ENCODE results near the gene TRAK1. TPM values are rescaled to one million over a fixed set of nuclear protein-coding genes. Genes with fewer than 3 reads are reported as not detected.

TRAK1 gene
- total and polyA plus RNA-seq, 5 donors: 91.7 to 249 (median 223) TPM

DNA sequence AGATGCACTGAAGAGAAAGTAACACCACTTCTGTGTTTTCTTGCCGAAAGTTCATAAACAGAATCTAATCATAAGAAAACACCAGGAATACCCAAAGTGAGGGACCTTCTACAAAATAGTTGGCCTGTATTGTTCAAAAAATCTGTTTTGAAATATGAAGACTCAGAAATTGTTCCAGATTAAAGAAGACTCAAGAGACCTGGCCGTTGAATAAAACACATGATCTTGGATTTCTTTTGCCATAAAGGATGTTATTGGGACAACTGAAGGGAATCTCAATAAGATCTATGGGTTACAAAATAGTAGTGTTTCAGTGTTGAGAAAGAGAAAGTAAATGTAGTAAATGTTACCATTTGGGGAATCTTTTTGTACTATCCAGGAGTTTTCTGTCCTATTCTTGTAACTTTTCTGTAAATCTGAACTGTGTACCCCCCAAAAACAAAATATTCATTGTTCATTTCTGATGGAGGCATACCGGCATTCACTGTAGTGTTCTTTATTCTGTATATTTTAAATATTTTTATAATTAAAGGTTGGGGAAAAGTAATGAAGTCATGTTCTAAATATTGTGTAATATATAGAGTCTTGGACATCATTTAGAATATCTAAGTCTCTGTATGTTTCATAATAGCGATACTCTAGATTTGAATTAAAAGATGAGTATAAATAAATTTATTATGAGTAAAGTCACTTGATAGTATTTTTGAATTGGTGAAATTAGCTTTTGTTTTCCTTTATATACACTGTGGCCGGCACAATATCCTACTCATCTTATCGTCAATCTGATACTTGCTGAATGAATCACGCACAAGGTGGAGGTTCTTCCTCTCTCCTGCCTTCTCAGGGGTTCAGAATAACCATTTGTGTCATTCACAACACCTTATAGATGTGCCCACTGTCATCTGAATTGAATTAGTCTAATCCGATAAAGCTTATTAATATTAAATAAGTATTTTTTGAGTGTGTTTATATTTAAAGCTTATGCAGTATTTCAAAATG is 66.7 kb downstream of the TRAK1 start:
- H3K4me3 ChIP-seq (ENCODE audit: low read length): no peak overlapping the region
- intact Hi-C loops (cut with DNase I): no loop called here
- H3K27me3 ChIP-seq (ENCODE audit: control insufficient read depth, insufficient read depth): no peaks in the 10 kb centered on the region
- no peak overlapping the region for H3K27ac ChIP-seq (ENCODE audit: low read length)
- H3K4me1 ChIP-seq (ENCODE audit: control insufficient read depth, insufficient read depth, low read length): peaks cover 14% of the 10 kb centered on the region
- WGBS: 73% methylated on average over 8 of the region's 8 CpGs
- ATAC-seq (no peak), DNase-seq (no peak)
- H3K9me3 ChIP-seq (ENCODE audit: control insufficient read depth, low read length): no peaks in the 10 kb centered on the region

DNA sequence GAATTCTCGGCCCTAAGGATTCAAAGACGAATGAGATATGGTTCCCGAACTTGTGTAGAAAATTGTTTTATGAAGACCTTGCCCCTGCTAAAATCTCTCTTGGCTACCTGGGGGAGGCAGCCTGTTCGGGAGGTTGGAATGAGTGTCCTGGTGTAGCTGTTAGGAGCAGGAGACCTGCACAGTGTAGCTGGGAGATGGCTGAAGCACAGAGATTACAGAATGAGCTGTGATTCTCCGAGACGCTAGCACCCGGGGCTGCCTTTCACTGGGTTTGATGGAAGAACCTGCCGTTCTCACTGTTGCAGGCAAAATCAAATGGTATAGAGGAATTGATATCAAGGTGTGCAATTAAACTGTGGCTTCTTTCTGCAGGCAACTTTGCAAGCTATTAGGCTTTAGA is 68.0 kb downstream of the TRAK1 start:
- Histone ChIP-seq H3K4me1 (ENCODE audit: control insufficient read depth, insufficient read depth, low read length) (peaks cover 14% of the 10 kb centered on the region), H3K27me3 (ENCODE audit: control insufficient read depth, insufficient read depth) (no peaks in the 10 kb centered on the region), H3K4me3 (ENCODE audit: low read length) (no peak overlapping the region), H3K9me3 (ENCODE audit: control insufficient read depth, low read length) (no peaks in the 10 kb centered on the region), H3K27ac (ENCODE audit: low read length) (no peak overlapping the region)
- ATAC-seq (no peak), DNase-seq (no peak)
- intact Hi-C loops (cut with DNase I): no loop called here
- WGBS: 75% methylated on average over 8 of the region's 8 CpGs

DNA sequence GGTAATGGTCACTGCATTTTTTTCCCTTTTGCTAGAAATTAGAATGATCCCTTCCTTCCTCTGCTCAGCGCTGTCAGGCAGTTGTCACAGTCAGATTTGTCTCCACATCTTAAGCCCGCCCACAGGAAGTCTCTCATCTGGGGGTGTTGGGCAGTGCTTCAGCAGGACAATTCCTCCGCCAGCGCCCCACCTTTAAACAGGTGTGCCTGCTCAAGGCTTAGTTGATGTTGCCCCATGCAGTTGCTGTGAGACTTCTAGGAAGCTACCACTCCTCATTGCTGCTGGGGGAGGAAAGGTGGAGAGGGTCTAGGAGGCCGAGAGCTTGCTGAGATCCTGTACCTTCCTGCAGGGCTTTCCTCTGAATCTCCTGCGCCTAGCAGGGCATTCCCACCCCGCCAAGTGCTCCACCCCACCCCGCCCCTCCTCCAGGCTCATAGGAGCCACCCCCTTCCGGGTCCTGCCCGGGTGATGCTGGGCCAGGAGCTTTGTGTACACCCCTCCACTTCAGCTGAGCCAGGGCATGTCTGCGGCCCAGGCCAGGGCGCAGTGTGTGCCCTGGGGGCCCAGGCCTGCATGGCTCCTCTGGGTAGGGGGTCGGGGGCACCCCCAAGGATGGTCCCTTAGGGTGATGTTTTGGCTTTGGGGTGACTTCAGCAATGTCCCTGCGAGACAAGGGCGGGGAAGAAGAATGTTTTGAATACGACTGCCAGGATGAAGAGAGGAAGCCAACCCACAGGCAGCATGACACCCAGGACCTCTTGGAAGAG is 68.7 kb downstream of the TRAK1 start:
- intact Hi-C loops (cut with DNase I): loop anchor here in 1 of 4 donors (10.0 kb wide), 1 partner anchor 45 kb away; no protein-coding TSS in a partner anchor
- no peaks in the 10 kb centered on the region for H3K27me3 ChIP-seq (ENCODE audit: control insufficient read depth, insufficient read depth)
- ATAC-seq: peak; percentile 88 to 90
- peaks cover 17% of the 10 kb centered on the region for H3K4me1 ChIP-seq (ENCODE audit: control insufficient read depth, insufficient read depth, low read length)
- no peaks in the 10 kb centered on the region for H3K9me3 ChIP-seq (ENCODE audit: control insufficient read depth, low read length)
- H3K4me3 ChIP-seq (ENCODE audit: low read length): peak overlapping the region; percentile 29
- peak; percentile 50 to 78 (median 77) for DNase-seq
- 21% methylated on average over 16 of the region's 16 CpGs for WGBS
- no peak overlapping the region for H3K27ac ChIP-seq (ENCODE audit: low read length)

DNA sequence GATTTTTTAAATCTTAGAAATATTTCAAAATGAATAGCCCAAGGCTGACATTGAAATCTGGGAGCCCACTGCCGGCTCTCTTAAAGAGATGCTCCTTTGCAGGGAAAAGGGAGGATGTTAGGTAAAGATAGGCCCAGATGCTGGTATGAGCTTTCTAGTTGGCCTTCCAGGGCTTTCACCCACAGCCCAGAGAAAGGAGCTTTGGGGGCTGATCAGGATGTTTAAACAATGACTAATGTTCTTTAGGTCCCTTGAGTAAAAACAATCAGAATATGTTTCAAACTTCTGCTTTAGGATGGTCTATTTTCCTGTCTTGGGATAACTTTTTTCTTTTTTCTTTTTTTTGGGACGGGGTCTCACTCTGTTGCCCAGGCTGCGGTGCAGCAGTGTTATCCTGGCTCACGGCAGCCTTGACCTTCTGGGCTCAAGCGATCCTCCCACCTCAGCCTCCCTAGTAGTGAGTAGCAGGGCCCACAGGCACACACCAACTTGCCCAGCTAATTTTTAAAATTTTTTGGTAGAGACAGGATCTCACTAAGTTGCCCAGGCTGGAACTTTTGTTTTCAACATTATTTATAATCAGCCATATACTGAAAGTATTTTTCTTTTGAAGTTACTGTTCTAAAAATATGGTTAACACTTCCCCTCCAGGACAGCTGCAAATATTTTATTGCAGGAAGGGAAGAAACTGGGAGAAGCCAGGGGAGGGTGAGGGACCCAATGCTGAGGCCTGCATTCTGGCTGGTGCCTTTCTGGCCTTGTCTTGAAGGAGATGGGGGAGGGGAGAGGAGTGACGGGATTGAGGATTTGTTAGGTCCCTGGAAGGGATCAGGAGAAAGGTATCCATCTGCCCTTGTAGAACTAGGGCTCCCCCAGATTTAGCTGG is 70.1 kb downstream of the TRAK1 start:
- 74% methylated on average over 6 of the region's 6 CpGs for WGBS

DNA sequence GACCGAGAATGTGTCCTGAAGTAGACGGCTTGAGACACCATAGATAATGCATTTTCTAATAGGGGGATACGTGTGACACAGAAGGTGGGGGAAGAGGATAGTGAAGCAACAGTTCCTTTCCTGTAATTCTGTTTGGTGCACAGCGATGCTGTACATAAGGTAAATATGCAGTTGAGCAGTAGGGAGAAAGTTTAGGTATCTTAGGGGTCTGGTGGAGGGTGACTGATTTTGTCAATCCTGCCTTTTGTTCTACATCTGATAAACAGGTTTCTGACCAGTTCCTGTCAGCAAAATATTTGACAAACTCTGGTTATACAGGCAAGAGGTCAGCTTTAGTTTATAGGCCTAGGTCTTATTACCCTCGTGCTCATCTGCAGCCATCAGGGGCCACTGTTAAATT is 71.3 kb downstream of the TRAK1 start:
- peaks cover 32% of the 10 kb centered on the region for H3K4me1 ChIP-seq (ENCODE audit: control insufficient read depth, insufficient read depth, low read length)
- 81% methylated on average over 5 of the region's 5 CpGs for WGBS
- ATAC-seq: no peak

More for the DNA sequence above, 70.1 kb downstream of the TRAK1 start:
- H3K4me1 ChIP-seq (ENCODE audit: control insufficient read depth, insufficient read depth, low read length): peaks cover 27% of the 10 kb centered on the region
- intact Hi-C loops (cut with DNase I): loop anchor here in 1 of 4 donors (10.0 kb wide), 1 partner anchor 46 kb away; no protein-coding TSS in a partner anchor
- ATAC-seq: no peak
- no peaks in the 10 kb centered on the region for H3K9me3 ChIP-seq (ENCODE audit: control insufficient read depth, low read length)
- H3K27me3 ChIP-seq (ENCODE audit: control insufficient read depth, insufficient read depth): no peaks in the 10 kb centered on the region
- H3K4me3 ChIP-seq (ENCODE audit: low read length): no peak overlapping the region
- no peak for DNase-seq
- no peak overlapping the region for H3K27ac ChIP-seq (ENCODE audit: low read length)

DNA sequence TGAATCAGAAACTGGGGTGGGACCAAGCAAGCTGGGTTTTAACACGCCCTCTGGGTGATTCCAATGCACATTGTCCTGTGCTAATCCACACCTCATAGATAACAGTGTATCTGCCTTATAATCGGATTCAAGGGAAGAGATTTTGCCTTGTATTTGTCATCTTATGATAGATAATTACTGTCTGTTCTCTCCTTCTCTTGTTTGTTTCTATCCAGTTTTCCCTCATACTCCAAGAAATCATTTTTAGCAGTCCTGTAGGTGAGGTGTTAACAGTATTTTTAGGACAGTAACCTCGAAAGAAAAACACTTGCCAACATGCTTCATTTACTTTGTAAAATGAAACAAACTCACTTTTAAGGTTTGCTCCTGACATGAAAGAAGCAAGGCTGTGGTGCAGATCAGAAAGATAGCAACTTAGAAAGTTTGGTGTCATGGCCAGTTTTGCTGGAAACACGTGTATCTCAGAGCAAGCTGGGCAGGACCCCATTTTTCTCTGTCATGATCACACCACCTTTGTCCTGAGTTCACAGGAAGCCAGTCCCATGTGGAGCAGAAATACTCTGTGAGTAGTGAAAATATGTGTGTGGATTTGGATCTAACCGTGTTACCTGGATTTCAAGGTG is 72.6 kb downstream of the TRAK1 start:
- Histone ChIP-seq H3K9me3 (ENCODE audit: control insufficient read depth, low read length) (no peaks in the 10 kb centered on the region), H3K4me3 (ENCODE audit: low read length) (no peak overlapping the region), H3K27me3 (ENCODE audit: control insufficient read depth, insufficient read depth) (no peaks in the 10 kb centered on the region), H3K4me1 (ENCODE audit: control insufficient read depth, insufficient read depth, low read length) (peaks cover 32% of the 10 kb centered on the region), H3K27ac (ENCODE audit: low read length) (no peak overlapping the region)
- WGBS: 76% methylated on average over 5 of the region's 5 CpGs
- ATAC-seq (no peak), DNase-seq (no peak)
- intact Hi-C loops (cut with DNase I): loop anchor here in 1 of 4 donors (10.0 kb wide), 1 partner anchor 49 kb away; no protein-coding TSS in a partner anchor

More for the DNA sequence above, 71.3 kb downstream of the TRAK1 start:
- intact Hi-C loops (cut with DNase I): loop anchor here in 1 of 4 donors (10.0 kb wide), 1 partner anchor 48 kb away; no protein-coding TSS in a partner anchor
- Histone ChIP-seq H3K9me3 (ENCODE audit: control insufficient read depth, low read length) (no peaks in the 10 kb centered on the region), H3K27me3 (ENCODE audit: control insufficient read depth, insufficient read depth) (no peaks in the 10 kb centered on the region), H3K27ac (ENCODE audit: low read length) (no peak overlapping the region), H3K4me3 (ENCODE audit: low read length) (no peak overlapping the region)
- no peak for DNase-seq

DNA sequence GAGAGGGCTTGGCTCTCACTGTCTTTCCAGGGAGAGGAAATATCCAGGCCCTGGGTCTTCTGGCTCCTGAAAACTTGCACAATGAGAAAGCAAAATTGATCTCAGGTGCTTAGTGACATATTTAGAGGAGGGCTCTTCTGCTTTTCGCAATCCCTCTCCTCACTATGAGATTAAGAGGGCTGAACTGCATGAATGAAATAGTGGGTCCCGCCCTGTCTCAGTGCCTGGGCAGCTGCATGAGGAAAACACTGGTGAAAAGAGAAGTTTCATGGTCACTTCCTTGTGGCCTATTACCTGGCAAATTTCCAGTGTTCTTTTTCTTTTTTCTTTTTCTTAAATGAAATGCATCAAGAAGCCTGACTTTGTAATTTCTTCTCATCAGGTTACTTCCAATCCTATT is 73.5 kb downstream of the TRAK1 start:
- Histone ChIP-seq H3K4me1 (ENCODE audit: control insufficient read depth, insufficient read depth, low read length) (peaks cover 31% of the 10 kb centered on the region), H3K9me3 (ENCODE audit: control insufficient read depth, low read length) (no peaks in the 10 kb centered on the region), H3K4me3 (ENCODE audit: low read length) (no peak overlapping the region), H3K27me3 (ENCODE audit: control insufficient read depth, insufficient read depth) (no peaks in the 10 kb centered on the region), H3K27ac (ENCODE audit: low read length) (no peak overlapping the region)
- DNase-seq (no peak), ATAC-seq (no peak)
- WGBS: 81% methylated on average over 2 of the region's 2 CpGs
- intact Hi-C loops (cut with DNase I): loop anchor here in 1 of 4 donors (10.0 kb wide), 1 partner anchor 50 kb away; no protein-coding TSS in a partner anchor

DNA sequence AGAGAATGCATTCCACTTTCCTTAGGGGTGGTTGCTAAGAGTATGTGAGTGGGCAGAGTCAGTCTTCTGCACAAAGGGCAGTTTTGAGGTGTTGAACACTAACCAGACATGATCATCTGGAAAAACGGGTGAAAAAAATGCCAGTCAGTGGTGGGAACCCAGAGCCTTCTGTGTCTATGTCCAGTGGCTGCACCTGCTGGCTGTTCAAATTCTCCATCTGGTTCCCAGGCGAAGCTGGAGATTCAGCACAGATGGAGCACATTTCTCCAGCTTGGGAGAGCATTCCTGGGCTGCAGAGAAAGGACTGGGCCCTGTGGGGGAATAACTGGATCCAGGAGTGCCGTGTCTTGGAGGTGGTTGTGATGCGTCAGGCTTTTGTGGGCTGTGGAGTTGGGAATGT is 74.1 kb downstream of the TRAK1 start:
- ATAC-seq (no peak), DNase-seq (no peak)
- no peak overlapping the region for H3K27ac ChIP-seq (ENCODE audit: low read length)
- H3K9me3 ChIP-seq (ENCODE audit: control insufficient read depth, low read length): no peaks in the 10 kb centered on the region
- intact Hi-C loops (cut with DNase I): loop anchor here in 1 of 4 donors (10.0 kb wide), 1 partner anchor 50 kb away; no protein-coding TSS in a partner anchor
- WGBS: 91% methylated on average over 4 of the region's 4 CpGs
- peaks cover 30% of the 10 kb centered on the region for H3K4me1 ChIP-seq (ENCODE audit: control insufficient read depth, insufficient read depth, low read length)
- H3K27me3 ChIP-seq (ENCODE audit: control insufficient read depth, insufficient read depth): no peaks in the 10 kb centered on the region
- no peak overlapping the region for H3K4me3 ChIP-seq (ENCODE audit: low read length)

DNA sequence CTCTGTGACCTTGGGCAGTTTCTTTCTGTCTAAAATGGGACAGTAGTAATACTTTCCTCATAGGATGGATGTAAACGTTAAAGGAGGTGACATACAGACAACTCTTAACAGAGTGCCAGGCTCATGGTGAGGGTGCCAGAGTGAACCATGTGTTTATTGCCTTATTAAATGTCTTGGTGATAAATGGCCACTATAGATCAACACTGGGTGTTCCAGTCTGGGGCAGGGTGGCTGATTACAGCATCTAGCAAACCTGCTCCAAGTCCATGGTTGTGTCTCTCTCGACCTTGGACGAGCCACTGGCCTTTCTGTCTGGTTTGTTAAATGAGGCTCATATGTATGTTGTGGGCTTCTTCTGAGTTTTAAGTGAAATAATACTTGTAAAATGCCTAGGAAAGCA is 75.1 kb downstream of the TRAK1 start:
- H3K4me1 ChIP-seq (ENCODE audit: control insufficient read depth, insufficient read depth, low read length): peaks cover 28% of the 10 kb centered on the region
- H3K4me3 ChIP-seq (ENCODE audit: low read length): no peak overlapping the region
- H3K27me3 ChIP-seq (ENCODE audit: control insufficient read depth, insufficient read depth): no peaks in the 10 kb centered on the region
- ATAC-seq: no peak
- DNase-seq: no peak
- WGBS: 70% methylated on average over 3 of the region's 3 CpGs
- intact Hi-C loops (cut with DNase I): loop anchor here in 1 of 4 donors (10.0 kb wide), 1 partner anchor 51 kb away; no protein-coding TSS in a partner anchor
- H3K27ac ChIP-seq (ENCODE audit: low read length): no peak overlapping the region
- no peaks in the 10 kb centered on the region for H3K9me3 ChIP-seq (ENCODE audit: control insufficient read depth, low read length)

Data from right cardiac atrium (tissue), 5 donors.